Right atrium auricular region (tissue), 2 donors: ENCODE results near the gene MYH11. TPM values are rescaled to one million over a fixed set of nuclear protein-coding genes. Genes with fewer than 3 reads are reported as not detected.

Experiments used
- DNase-seq: peaks from one replicate; pipeline ENCODE4 v3.0.0-alpha.2; 2019; ENCODE audit warnings: low spot score
- H3K27ac ChIP-seq, 2 donors: fragments of 200-600 bp; sonication (generic); 1 replicate in 1 of 2; 2 replicates in 1 of 2; pipeline ENCODE4 v1.5.1; 2016 to 2019
- H3K27me3 ChIP-seq, 2 donors: fragments of 200-600 bp; sonication (generic); one replicate each; pipeline versions ENCODE4 v1.5.1 to v1.6.0; 2017 to 2019
- H3K36me3 ChIP-seq: fragments of 200-600 bp; sonication (generic); one replicate; pipeline ENCODE4 v1.5.1; 2016
- H3K4me1 ChIP-seq, 2 donors: fragments of 200-600 bp; sonication (generic); one replicate each; pipeline versions ENCODE4 v1.5.1 to v1.6.0; 2017 to 2019
- H3K4me3 ChIP-seq, 2 donors: fragments of 200-600 bp; sonication (generic); 1 replicate in 1 of 2; 2 replicates in 1 of 2; pipeline ENCODE4 v1.5.1; 2017 to 2019; ENCODE audit warnings: mild to moderate bottlenecking in 1 of 2, moderate library complexity in 1 of 2
- H3K9me3 ChIP-seq, 2 donors: fragments of 200-600 bp; sonication (generic); one replicate each; pipeline ENCODE4 v1.5.1; 2019
- CTCF ChIP-seq, 2 donors: fragments of 200-600 bp; sonication (generic); IDR thresholded peaks; one replicate each; pipeline ENCODE4 v1.5.1; 2019; ENCODE audit warnings: antibody characterized with exemption in 2 of 2
- total RNA-seq, 2 donors: library from RNA; depleted of rRNA; stranded (reverse); fragments of >200 nt; gene quantifications; one replicate each; pipeline ENCODE4 v1.1.0, GENCODE V29; 2016

MYH11 gene
- total RNA-seq, 2 donors from 2014 or later: 60.8 to 89.0 TPM

- no peak for DNase-seq
- H3K36me3 ChIP-seq: peaks cover 31% of the 10 kb centered on the region
- H3K4me3 ChIP-seq: no peak overlapping the region
- H3K9me3 ChIP-seq: peaks cover 0 to 4% of the 10 kb centered on the region in 2 donors
- H3K4me1 ChIP-seq: no peaks in the 10 kb centered on the region
- no peaks in the 10 kb centered on the region for H3K27me3 ChIP-seq
- no peak overlapping the region for H3K27ac ChIP-seq
- TF ChIP-seq CTCF (IDR thresholded peaks at IDR 0.05): no peak
These were observed 113.2 kb downstream of the MYH11 start for GRCh38 chr16:15743657-15744056.

GRCh38 chr16:15742716-15743115 lies 114.1 kb downstream of the MYH11 start:
- Histone ChIP-seq H3K27ac (no peak overlapping the region), H3K27me3 (no peaks in the 10 kb centered on the region), H3K36me3 (peaks cover 31% of the 10 kb centered on the region), H3K4me1 (no peaks in the 10 kb centered on the region), H3K9me3 (peaks cover 0 to 4% of the 10 kb centered on the region in 2 donors), H3K4me3 (no peak overlapping the region)
- no peak for DNase-seq
- TF ChIP-seq CTCF (IDR thresholded peaks at IDR 0.05): no peak

- H3K27me3 ChIP-seq: no peaks in the 10 kb centered on the region
- no peak overlapping the region for H3K27ac ChIP-seq
- H3K4me3 ChIP-seq: no peak overlapping the region
- DNase-seq: no peak
- H3K9me3 ChIP-seq: peaks cover 0 to 4% of the 10 kb centered on the region in 2 donors
- TF ChIP-seq CTCF (IDR thresholded peaks at IDR 0.05): no peak
- H3K4me1 ChIP-seq: no peaks in the 10 kb centered on the region
- peaks cover 35% of the 10 kb centered on the region for H3K36me3 ChIP-seq
These were observed 115.5 kb downstream of the MYH11 start for GRCh38 chr16:15741207-15741871.

GRCh38 chr16:15739950-15740349 lies 116.9 kb downstream of the MYH11 start:
- no peak for TF ChIP-seq CTCF (IDR thresholded peaks at IDR 0.05)
- DNase-seq: no peak
- no peak overlapping the region for H3K27ac ChIP-seq
- H3K9me3 ChIP-seq: peaks cover 0 to 4% of the 10 kb centered on the region in 2 donors
- no peaks in the 10 kb centered on the region for H3K4me1 ChIP-seq
- H3K4me3 ChIP-seq: no peak overlapping the region
- no peaks in the 10 kb centered on the region for H3K27me3 ChIP-seq
- H3K36me3 ChIP-seq: peaks cover 33% of the 10 kb centered on the region

- H3K4me1 ChIP-seq: no peaks in the 10 kb centered on the region
- H3K4me3 ChIP-seq: no peak overlapping the region
- no peak for TF ChIP-seq CTCF (IDR thresholded peaks at IDR 0.05)
- peaks cover 0 to 4% of the 10 kb centered on the region in 2 donors for H3K9me3 ChIP-seq
- H3K27me3 ChIP-seq: no peaks in the 10 kb centered on the region
- H3K27ac ChIP-seq: no peak overlapping the region
- DNase-seq: no peak
- peaks cover 28% of the 10 kb centered on the region for H3K36me3 ChIP-seq
These were observed 117.4 kb downstream of the MYH11 start for GRCh38 chr16:15739464-15739863.

- DNase-seq: no peak
- Histone ChIP-seq H3K27me3 (no peaks in the 10 kb centered on the region), H3K36me3 (peaks cover 28% of the 10 kb centered on the region), H3K4me3 (no peak overlapping the region), H3K9me3 (peaks cover 0 to 4% of the 10 kb centered on the region in 2 donors), H3K27ac (no peak overlapping the region), H3K4me1 (no peaks in the 10 kb centered on the region)
- TF ChIP-seq CTCF (IDR thresholded peaks at IDR 0.05): no peak
These were observed 119.6 kb downstream of the MYH11 start for GRCh38 chr16:15737140-15737644.
